ENCODE results near the gene ATP8B3. TPM values are rescaled to one million over a fixed set of nuclear protein-coding genes. Genes with fewer than 3 reads are reported as not detected.

ATP8B3 gene
- total RNA-seq, 1 experiment from 2014 or later, result 7.8 TPM

GRCh38 chr19:1757468-1758230, 54.4 kb downstream of the ATP8B3 start:
- DNase-seq (ENCODE audit: low spot score), result no peak

- no peak for DNase-seq (ENCODE audit: low spot score)
Observed at GRCh38 chr19:1756705-1757465, 55.2 kb downstream of the ATP8B3 start.

DNA sequence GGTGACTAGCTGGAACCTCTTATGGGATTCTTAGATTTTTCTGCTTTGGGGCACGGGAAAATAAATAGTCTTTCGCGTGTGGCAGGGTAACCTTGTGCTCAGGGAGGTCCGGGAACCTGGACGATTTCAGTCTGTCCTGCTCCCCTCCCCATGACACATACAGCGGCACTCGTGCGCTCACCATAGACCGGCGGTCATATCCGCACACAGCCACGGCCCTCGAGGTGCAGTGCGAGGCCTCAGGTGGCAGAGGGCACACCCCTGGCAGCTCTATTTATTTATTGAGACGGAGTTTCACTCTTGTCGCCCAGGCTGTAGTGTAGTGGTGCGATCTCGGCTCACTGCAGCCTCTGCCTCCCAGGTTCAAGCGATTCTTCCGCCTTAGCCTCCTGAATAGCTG, 55.8 kb downstream of the ATP8B3 start:
- no peak for DNase-seq (ENCODE audit: low spot score)

DNA sequence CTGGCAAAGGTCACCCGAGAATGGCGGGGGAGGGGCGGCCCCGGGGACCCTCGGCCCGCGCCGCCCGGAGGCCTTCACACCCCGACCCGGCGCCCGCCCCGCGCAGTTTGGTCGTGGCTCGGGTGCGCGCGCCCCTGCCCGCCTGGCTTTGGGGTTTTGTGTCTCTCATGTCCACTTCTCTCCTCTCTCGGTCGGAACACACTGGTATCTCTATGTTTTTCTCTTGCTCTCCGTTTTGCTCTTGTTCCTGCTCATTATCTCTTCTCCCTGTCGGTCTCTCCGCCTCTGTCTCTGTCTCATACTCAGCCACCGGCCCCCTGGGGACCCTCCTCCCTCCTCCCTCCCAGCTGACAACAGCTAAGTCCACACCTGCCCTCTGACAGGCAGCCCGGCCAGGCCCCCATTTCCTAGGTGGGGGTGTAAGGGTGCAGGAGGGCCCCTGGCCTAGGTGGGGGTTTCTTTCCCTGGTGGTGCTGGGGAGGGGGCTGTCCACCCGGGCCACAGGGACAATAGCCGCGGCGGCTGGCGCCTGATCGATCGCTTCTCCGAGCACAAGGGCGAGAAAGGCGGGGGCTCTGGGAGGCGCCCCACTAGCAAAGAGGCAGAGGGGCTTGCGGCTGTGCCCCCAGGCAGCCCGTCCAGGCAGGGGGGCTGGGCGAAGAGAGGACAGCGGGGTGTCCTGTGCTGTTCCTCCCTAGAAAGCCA, 56.5 kb downstream of the ATP8B3 start:
- DNase-seq (ENCODE audit: low spot score), result no peak

- DNase-seq (ENCODE audit: low spot score), result no peak
Observed at GRCh38 chr19:1754636-1755466, 57.2 kb downstream of the ATP8B3 start.

DNA sequence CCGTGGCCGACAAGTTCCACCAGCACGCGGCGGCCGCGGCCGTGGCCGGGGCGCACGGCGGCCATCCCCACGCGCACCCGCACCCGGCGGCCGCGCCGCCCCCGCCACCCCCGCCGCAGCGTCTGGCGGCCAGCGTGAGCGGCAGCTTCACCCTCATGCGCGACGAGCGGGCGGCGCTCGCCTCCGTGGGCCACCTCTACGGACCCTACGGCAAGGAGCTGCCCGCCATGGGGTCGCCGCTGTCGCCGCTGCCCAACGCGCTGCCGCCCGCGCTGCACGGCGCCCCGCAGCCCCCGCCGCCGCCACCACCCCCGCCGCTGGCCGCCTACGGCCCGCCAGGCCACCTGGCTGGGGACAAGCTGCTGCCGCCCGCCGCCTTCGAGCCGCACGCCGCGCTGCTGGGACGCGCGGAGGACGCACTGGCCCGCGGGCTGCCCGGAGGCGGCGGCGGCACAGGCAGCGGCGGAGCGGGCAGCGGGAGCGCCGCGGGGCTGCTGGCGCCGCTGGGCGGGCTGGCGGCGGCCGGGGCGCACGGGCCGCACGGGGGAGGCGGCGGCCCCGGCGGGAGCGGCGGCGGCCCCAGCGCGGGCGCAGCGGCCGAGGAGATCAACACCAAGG, 57.9 kb downstream of the ATP8B3 start:
- no peak for DNase-seq (ENCODE audit: low spot score)

DNA sequence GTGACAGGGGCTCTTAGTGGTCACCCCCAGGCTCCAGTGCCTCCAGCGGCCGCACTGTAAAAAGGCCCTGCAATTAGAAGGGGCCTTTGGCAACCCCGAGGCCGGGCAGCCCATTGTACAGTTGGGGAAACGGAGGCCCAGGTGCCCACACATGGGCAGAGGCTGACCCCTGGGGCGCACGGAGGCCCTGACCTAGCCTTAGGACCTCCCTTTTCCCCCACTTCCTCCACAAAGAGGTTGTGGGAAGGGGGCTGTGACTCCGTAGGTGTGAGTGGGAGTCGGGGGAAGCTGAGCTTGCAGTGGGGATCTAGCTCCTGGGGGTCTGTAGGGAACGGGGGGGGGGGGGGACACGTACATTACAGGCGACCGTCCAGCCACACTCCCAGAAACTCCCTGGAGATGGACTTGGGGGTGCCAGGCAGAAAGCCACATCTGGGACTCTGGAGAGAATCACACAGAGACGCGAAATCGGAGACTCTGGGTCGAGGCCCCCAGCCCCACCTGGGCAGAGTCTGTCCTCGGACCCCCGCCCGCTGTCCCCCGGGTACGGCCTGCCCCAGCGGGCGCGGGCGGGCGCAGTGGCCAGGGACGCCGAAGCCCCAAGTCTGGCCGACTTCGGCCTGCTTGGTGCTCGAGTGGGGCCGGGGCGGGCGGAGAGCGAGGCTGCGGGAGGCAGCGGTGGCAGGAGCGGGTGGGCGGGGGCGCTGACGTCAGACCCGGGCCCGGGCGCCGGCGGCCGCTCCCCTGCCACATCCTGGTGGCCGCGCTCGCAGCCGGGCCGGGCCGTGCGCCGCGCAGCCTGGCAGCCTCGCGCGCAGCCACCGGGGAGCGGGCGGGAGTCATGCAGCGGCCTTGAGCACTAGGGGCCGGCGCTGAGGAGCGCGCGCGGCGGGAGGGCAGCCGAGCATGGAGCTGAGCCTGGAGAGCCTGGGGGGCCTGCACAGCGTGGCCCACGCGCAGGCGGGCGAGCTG, 59.0 kb downstream of the ATP8B3 start, which contains the start of gene ONECUT3:
ONECUT3 (plus strand) TSS at position 750 of the 972 bp plus-strand sequence; CDS start at position 907, 157 bp downstream.
- DNase-seq (ENCODE audit: low spot score), result no peak

DNA sequence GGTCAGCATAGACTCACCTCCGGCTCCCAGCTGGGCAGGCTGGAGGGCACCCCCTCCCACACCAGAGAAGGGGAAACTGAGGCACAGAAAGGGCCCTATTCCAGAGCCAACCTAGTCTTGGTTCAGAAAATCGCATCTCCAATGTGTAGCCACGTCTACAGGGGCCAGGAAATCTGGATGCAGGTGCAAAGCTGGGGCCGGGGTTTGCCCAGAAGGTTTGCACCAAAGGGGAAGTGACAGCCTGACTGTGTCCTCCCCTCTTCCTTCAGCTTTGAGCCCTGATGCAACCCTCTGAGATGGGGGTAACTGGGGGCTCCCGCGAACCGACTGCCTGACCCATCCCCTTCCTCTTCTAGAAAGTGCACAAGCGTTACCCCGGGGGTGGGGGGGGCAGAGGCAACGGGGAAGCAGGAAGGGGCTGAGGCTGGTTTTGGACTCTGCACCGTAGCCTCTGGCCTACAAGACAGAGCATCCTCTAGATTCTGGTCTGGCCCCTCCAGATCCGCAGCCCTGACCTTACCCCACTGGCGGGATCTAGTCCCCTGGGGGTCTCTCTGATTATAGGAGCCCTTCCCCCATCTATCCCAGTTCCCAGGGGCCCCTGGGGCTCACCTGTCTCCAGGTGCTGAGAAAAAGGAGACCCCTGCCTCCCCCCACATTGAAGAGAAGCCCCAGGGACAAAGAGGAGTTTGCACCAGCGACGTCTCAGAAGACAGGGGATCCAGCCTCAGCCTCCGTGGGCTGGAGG, 59.9 kb downstream of the ATP8B3 start:
- DNase-seq (ENCODE audit: low spot score), result no peak

DNA sequence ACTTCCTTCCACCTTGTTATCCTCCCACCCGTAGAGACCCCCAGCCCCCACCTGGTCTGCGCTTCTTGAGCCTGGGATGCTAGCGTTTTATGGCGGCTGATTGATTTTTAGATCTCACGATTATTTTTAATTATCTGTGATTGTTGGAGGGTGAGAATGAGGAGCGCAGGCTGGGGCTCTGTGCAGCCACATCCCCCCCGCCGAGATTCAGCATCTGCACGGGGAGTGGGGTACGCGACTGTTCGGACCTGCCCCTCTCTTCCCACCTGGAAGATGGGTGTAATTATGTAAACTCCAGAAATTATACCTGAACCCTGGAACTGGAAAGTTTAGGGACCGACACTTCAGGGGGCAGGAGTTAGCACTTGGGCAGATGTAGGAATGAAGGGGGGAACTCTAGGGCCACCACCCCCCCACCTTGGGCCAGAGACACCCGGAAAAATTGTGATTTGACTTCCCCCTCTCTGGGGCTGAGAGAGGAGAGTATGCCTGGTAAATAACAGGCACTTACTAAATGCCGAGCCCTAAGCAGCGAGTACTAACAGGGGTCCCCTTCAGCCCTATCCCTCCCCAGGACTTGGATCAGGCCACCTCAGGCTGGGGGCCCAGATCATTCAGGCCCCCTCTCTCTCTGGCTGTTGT, 60.6 kb downstream of the ATP8B3 start:
- no peak for DNase-seq (ENCODE audit: low spot score)

DNA sequence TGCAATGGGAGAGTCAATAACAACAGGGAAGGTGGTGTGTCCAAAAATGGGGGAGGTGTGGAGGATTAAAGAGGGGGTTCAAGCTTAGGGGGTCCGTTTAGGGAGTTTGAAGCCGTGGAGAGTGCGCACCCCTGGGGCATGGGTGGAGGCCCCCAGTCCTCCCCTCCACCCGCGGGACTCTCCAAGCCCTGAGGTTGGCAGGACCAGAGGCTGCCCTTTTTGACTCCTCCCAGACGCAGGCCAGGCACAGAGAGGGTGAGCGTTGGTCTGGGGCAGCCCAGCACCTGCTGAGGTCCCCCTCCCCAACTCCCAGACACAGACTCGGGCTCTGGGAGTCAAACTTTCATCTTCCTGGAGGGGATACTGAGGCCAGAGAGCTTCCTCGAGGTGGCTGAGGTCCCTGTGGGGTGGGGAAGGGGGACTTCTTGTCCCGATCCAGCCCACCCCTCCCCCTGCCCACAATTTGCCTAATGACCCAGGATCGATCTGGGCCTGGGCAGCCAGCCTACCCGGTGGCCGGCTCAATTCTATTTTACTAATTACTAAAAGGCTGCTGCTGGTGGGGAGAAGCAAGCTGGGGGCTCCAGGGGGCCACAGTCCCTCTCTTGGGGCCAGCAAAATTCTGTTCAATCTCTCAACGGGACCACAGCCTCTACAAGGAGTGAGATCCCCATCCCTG, 61.6 kb downstream of the ATP8B3 start:
- no peak for DNase-seq (ENCODE audit: low spot score)

DNA sequence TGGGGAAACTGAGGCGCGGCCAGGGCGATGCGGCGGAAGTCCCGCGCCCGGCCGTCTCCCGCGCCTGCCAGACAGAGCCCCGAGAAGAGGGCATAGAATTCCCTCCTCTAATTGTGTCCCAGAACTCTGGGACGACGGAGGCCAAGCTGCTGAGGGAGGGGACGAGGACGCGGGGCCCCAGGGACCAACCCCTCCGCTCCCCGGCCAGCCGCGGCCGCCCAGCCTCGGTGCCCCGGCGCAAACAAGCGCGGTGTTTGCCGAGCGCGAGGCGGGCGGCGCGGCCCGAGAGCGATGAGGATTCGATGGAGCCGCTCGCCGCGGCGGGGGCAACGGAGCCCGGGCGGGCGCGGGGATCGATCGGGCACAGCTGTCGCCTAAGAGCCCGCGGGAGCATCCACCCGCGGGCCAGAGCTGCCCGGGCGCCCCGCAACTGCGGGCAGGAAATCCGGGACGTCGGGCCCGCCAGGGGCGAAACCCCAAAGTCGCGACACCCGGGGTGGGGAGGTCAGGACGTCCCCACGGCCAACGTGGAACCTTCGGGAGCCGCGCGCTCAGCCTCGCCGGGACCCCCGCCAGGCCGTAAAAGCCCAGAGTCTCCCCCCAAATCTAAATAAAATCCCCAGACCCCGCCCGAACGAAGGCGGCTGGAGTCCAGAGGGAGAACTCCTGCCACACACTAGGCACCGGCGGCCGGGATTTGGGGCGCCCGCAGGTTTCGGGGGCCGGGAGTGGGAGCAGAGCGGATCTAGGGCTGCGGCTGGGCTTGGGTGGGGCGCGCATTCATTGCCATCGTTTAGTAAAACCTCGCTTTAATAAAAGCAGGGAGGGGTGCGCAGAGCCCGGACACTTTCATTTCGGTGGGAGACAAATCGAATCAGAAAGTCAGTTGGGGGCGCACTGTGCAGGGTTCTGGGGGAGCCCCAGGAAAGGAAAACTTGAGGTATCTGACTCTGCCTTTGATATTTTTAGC, 62.4 kb downstream of the ATP8B3 start:
- no peak for DNase-seq (ENCODE audit: low spot score)

GRCh38 chr19:1748873-1749341, 63.2 kb downstream of the ATP8B3 start:
- DNase-seq (ENCODE audit: low spot score), result no peak

DNA sequence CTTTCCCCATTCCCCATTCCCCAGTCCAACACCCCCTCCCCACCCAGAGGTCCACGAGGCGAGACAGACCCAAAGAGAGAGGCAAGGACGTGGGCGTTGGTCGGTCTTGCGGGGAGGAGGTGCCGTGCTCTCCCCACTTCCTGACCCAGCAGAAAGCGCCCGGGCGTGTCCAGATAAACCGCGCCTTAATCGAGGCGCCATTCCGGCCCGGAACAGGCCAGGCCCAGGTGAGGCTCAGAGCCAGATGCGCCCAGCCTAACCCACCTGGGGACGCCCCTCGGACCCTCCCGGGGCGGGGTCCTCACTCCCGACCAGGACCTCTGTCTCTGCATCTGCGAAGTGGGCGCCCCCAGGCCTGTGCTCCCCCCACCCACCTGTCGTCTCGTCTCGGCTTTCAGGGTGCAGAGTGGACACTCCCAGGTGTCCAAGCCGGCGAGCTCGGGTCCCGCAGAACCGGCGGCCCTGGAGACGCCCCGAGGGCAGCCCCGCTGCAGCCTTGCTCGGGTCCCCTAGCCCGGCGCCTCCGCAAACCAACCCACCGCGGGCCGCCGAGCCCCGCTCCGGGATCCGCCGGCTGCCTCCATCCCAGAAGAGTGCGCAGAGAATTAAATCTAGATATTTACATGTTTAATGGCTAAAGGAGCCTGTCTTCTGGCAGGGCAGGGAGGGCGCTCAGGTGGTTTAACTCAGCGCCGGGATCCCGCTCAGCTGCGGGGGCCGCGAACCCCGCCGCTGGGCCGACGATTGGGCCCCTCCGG, 63.8 kb downstream of the ATP8B3 start:
- no peak for DNase-seq (ENCODE audit: low spot score)

GRCh38 chr19:1747285-1748114, 64.6 kb downstream of the ATP8B3 start:
- peak; percentile 99 for DNase-seq (ENCODE audit: low spot score)

Data from H4 (cell line).